NCI-H1417 treated with DMSO at 0.1 percent for 48 hours (cell line): Measurements from ENCODE around the gene MSMO1.
"Not testable (repeated sequence)": the region's sequence is repeated elsewhere in the genome, so short reads cannot be mapped to it uniquely, and the experiment has no call there.

Experiments
- DNase-seq: peaks from one replicate; lab custom pipeline; 2025; lab: John Stamatoyannopoulos, UW

The MSMO1 gene

DNA sequence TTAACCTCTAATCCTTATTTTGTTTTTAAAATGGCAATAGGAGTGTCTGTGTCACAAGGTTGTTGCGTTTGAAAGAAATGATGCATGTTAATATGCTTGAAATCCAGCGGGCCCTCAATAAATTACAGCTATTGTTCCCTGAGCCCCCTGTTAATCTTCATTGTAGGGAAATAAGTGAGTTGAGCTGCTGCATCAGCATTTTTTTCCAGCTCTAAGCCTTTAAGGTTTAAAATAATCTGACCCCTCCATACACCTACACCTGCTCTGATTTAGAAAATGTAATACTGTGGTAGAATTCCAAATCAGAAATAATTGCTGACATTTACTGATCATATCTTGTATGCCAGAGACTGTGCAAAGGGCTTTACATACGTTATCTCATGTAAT, 2.6 kb upstream of the MSMO1 start:
- no peak for DNase-seq

DNA sequence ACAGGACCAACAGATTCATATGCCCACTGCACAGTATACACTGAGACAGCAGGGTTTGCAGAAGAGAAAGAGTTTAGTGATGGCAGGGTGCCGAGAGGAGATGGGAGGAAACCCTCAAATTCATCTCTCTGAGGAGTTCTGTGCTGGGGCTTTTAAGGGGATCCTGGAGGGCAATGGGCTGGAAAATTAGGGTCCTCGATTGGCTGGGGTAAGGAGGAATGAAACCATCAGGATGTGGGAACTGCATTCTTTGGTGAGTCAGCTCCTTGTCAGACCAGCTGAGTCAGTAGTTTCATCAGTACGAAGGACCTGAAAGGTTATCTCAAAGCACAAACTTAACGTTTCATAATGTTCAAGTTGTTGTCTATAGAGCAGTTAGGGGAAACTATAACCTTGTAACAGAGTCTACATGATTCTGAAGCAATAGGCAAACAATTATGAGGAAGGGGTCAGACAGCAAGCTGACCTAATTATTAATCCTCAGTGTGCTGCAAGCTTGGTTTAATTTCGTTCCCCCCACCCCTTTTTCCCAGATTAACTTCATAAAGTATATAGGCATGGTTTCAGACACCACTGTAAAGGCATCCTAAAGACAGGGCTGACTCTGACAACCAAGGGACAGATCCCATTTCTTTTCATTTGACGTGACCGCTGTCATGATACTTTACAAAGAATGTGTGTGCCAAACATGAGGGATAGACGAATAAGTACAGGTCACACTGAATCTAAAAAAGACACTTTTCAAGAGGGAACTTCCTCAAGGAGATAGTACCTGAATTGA, 1.5 kb upstream of the MSMO1 start:
- no peak for DNase-seq

DNA sequence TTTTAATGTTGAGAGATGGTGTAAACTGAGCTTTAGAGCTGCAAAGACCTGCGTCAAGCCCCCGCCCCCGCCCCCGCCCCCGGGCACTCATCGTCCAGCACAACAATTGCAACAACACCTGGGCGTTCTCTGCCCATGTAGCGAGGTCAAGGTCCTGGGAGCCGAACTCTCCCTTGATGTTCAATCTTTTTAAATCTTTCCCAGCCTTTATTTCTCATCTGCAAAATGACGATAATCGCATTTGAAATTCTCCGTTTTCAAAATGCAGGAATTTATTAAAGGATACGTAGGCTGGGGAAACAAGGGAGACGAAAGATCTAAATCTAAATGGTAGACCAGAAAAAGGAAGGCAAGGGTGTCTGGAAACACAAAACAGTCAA, 648 bp upstream of the MSMO1 start:
- no peak for DNase-seq

DNA sequence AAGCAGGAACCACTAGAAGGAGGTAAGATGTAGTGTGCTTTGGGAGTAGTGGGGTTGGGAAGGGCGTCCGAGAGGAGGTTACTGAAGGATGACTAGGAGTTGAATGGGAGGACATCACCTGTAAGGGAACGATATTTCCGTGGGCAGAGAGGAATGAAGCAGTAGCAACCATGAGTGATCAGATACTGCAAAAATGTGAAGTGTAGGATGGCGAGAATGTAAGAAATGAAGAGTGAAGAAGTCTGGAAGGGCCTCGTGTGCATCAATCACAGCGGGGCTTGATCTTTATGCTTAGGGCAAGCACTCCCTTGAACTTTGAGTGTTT, 594 bp downstream of the MSMO1 start:
- no peak for DNase-seq

- no peak for DNase-seq
Measured at GRCh38 chr4:165328708-165329107, 1.2 kb downstream of the MSMO1 start.

DNA sequence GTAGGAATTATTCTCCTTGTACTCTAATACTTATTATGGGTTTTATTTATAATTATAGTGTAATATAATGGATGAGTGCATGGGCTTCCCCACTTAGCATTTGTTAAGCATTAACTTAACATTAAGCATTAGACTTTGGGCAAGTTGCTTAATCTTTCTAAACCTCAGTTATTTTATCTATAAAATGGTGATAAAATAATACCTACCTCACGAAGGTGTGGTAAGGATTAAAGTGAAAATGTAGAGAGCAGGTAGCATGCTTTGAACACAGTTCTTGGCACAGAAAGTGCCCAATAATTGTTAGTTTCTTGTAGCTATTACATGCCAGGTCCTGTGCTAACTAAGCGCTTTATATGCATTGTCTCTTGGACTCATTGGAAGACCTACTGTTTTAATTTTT, 2.6 kb downstream of the MSMO1 start:
- no peak for DNase-seq

DNA sequence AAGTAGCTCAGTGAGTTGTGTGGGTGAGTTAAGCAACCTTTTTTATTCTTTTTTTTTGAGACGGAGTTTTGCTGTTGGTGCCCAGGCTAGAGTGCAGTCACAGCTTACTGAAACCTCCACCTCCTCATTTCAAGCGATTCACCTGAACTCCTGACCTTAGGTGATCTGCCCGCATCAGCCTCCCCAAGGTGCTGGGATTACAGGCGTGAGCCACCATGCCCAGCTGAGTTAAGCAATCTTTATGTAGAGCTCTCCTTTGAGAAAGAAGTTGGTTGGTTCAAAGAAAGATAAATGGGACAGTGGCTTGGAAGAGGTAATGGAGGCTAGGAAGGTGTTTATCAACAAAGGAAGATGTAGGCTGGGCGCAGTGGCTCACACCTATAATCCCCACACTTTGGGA, 3.2 kb downstream of the MSMO1 start:
- no peak for DNase-seq

GRCh38 chr4:165331359-165331758, 3.9 kb downstream of the MSMO1 start:
- no peak for DNase-seq

GRCh38 chr4:165331823-165332222, 4.4 kb downstream of the MSMO1 start:
- no peak for DNase-seq

GRCh38 chr4:165332502-165332901, 5.0 kb downstream of the MSMO1 start:
- no peak for DNase-seq

GRCh38 chr4:165335163-165335703, 7.8 kb downstream of the MSMO1 start:
- DNase-seq = no peak

GRCh38 chr4:165336743-165337142, 9.3 kb downstream of the MSMO1 start:
- no peak for DNase-seq

DNA sequence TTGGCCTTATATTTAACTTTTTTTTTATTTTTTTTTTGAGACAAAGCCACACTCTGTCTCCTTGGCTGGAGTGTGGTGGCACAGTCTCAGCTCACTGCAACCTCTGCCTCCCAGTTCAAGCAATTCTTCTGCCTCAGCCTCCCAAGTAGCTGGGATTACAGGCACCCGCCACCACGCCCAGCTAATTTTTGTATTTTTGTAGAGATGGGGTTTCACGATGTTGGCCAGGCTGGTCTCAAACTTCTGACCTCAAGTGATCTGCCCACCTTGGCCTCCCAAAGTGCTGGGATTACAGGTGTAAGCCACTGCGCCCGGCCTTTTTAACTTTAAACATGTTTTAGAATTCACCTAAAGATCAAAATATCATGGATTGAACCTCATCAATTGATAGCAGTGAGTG, 14.9 kb downstream of the MSMO1 start:
- DNase-seq = not testable (repeated sequence)

GRCh38 chr4:165343353-165344191, 16.1 kb downstream of the MSMO1 start:
- no peak for DNase-seq

- no peak for DNase-seq
Measured at GRCh38 chr4:165345666-165346417, 18.4 kb downstream of the MSMO1 start.

DNA sequence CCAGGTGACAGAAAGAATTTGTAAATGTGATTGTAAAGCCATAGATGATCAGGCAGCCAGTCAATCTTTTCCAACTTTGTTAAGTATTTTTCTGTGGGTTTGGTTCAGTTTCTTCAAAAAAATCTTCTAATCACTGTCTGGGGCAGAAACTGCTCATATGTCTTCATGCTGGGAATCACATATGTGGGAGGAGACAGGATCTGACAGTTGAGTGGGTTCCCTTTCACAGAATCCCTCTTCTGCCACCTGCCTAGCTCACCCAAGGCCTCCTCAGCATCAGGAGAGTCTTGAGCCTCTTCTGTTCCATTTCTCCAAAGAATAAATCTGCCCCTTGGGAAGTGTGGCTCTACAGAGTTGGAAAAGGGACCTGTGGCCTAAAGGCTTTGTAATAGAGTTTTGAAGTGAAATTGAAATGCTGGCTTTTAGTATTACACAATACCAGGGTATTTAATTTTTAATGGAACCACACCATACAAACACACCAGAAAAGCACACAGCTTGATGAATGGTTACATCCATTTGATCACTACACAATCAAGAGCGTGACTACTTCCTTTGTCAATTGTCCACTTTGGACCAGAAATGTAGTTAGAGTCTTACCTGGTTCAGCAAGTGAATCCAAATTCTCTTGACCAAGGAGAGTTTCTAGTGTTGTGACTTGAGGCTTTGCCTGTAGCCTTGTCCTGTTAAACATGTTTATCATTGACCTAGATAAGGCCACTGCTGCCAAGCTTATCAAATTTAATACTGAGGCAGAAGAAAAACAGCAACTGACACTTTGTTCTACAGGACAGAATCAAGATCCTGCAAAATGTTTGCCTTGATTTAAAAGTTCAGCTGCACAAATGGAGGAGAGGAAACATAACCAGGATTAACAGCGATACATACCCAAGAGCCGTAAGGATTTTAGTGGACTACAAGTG, 20.4 kb downstream of the MSMO1 start:
- DNase-seq = no peak

DNA sequence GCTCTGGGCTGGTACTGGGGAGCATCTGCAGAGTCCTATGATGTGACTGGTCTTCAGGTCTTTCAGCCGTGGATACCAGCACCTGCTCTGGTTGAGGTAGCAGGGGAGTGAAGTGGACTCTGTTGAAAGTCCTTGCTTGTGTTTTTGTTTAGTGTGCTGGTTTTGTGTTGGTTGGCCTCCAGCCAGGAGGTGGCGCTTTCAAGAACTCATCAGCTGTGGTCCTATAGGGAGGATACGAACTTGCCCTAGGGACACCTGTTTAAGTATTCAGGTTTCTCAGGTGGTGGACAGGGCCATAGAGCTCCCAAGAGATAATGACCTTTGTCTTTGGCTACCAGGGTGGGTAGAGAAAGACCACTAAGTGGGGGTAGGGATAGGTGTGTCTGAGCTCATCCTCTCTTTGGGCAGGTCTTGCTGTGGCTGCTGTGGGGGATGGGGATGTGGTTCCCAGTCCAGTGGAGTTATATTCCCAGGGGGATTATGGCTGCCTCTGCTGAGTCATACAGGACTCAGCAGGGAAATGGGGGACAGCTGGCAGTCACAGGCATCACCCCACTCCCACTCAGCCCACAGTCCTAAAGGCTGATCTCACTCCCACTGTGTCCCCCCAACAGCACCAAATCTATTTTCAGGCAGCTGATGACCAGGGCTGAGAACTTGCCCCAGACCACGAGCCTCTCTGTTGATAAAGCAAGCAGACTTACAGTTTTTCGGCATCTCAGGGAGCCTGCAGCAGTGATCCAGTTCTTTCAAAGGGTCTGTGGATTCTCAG, 24.1 kb downstream of the MSMO1 start:
- no peak for DNase-seq

GRCh38 chr4:165355900-165356300, 28.4 kb downstream of the MSMO1 start:
- peak; percentile 42 for DNase-seq

GRCh38 chr4:165359506-165359905, 32.0 kb downstream of the MSMO1 start:
- DNase-seq = no peak

GRCh38 chr4:165360041-165360695, 32.7 kb downstream of the MSMO1 start:
- no peak for DNase-seq
